Right lobe of liver (tissue), 6 donors: ENCODE measurements around the gene ADAM12. TPM values are rescaled to one million over a fixed set of nuclear protein-coding genes. Genes with fewer than 3 reads are reported as not detected.

ENCODE experiments used
- ATAC-seq, 4 donors: fragments of 200-7000 bp; cut with Tn5 transposase; one replicate each; pipeline ENCODE4 v1.9.1; 2020; ENCODE audit warnings: mild to moderate bottlenecking in 4 of 4, moderate library complexity in 4 of 4
- DNase-seq, 3 donors: peaks; one replicate each; pipeline ENCODE4 v3.0.0-alpha.2; 2020
- H3K27ac ChIP-seq, 3 donors: fragments of 200-600 bp; one replicate each; pipeline ENCODE4 v1.8.0; 2022
- H3K27me3 ChIP-seq, 2 donors: fragments of 200-600 bp; one replicate each; pipeline ENCODE4 v1.8.0; 2022
- H3K36me3 ChIP-seq, 4 donors: fragments of 200-600 bp; sonication (generic) in 1 of 4; one replicate each; pipeline versions ENCODE4 v1.5.1 to v1.8.0; 2017 to 2022; ENCODE audit warnings: control low read depth in 1 of 4
- H3K4me1 ChIP-seq, 4 donors: fragments of 200-600 bp; sonication (generic) in 1 of 4; one replicate each; pipeline versions ENCODE4 v1.5.1 to v1.8.0; 2017 to 2022; ENCODE audit warnings: control low read depth in 1 of 4
- H3K4me3 ChIP-seq, 3 donors: fragments of 200-600 bp; one replicate each; pipeline ENCODE4 v1.8.0; 2022
- H3K9me3 ChIP-seq, 4 donors: fragments of 200-600 bp; sonication (generic) in 1 of 4; one replicate each; pipeline versions ENCODE4 v1.5.1 to v1.8.0; 2017 to 2022; ENCODE audit warnings: control low read depth in 1 of 4
- POLR2A ChIP-seq: fragments of 450-650 bp; IDR thresholded peaks from one replicate; pipeline ENCODE4 v1.6.1; 2017; ENCODE audit warnings: antibody characterized with exemption, mild to moderate bottlenecking
- WGBS: methylation state at CpG from one replicate; pipeline ENCODE4 v1.1.6; 2018; ENCODE audit warnings: low coverage, low lambda C conversion rate; ENCODE audit not compliant: insufficient coverage; ENCODE audit errors: missing lambda C conversion rate; 5-methylcytosine and 5-hydroxymethylcytosine counted together
- intact Hi-C, 2 donors: fragments of 100-400 bp; cut with DNase I; formaldehyde crosslinking; loops; one replicate each; pipeline versions ENCODE4 v1.11.2 to v1.14.1; 2022
- total RNA-seq, 6 experiments: library from RNA; depleted of rRNA in 2 of 6; stranded (reverse); fragments of >200 nt in 2 of 6; fragmentation: NEBNext Ultra II Directional in 3 of 6; extraction: Animal tissue kit (Norgen Biotek cat#: 25700) in 3 of 6; gene quantifications; one replicate each; pipeline versions ENCODE4 v1.1.0 to v1.2.4, GENCODE V29; 2016 to 2023
- TF ChIP-seq, protein P1 (sequence below), 4 donors: fragments of 200-600 bp in 3 of 4; fragments of 450-650 bp in 1 of 4; IDR thresholded peaks; one replicate each; pipeline versions ENCODE4 v1.5.1 to v1.8.0; 2016 to 2022; ENCODE audit warnings: antibody characterized with exemption in 4 of 4, mild to moderate bottlenecking in 2 of 4
- donor health status: DM: no; HTN: yes; CAD: no.
- donor health status: DM: no; HTN: no; CAD: no.
- donor health status: DM: no; HTN: no; CAD: no.
- donor health status: DM: no; HTN: yes; CAD: no.
- donor health status: DM: no; HTN: yes; CAD: no.

Gene ADAM12
- total RNA-seq, 6 experiments from 2014 or later, result 0.06 to 1.3 (median 0.48) TPM; not detected in 2

DNA sequence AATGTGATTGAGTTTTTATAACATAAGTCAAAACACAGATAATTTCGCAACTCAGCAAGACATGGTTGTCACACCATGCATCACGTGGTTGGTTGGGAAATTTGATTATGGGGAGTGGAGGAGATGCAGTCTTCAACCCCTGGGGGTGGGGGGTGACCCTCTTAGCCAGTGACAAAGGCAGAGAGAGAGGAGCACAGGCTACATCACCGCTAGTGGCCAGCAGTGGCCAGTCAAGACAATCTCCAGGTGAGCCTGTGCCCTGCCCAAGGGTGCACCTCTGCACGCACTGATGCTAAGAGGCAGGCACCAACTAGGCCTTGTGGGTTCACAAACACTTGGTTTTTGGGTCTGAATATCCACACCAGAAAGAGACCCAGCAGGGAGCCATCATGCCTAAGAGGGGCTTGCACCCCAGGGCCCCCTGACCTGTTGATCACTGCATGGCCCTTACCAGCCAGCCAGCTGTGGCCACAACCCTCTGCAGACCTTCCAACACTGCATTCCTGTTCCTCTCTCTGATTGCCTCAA is 247.5 kb downstream of the ADAM12 start:
- H3K4me1 ChIP-seq, result no peaks in the 10 kb centered on the region
- 65% methylated on average over 3 of the region's 4 CpGs for WGBS
- no peaks in the 10 kb centered on the region for H3K27me3 ChIP-seq
- no peak for ATAC-seq
- no peak for DNase-seq
- H3K9me3 ChIP-seq, result no peaks in the 10 kb centered on the region
- intact Hi-C loops, result no loop called here
- no peak overlapping the region for H3K27ac ChIP-seq
- TF ChIP-seq, protein P1, sequence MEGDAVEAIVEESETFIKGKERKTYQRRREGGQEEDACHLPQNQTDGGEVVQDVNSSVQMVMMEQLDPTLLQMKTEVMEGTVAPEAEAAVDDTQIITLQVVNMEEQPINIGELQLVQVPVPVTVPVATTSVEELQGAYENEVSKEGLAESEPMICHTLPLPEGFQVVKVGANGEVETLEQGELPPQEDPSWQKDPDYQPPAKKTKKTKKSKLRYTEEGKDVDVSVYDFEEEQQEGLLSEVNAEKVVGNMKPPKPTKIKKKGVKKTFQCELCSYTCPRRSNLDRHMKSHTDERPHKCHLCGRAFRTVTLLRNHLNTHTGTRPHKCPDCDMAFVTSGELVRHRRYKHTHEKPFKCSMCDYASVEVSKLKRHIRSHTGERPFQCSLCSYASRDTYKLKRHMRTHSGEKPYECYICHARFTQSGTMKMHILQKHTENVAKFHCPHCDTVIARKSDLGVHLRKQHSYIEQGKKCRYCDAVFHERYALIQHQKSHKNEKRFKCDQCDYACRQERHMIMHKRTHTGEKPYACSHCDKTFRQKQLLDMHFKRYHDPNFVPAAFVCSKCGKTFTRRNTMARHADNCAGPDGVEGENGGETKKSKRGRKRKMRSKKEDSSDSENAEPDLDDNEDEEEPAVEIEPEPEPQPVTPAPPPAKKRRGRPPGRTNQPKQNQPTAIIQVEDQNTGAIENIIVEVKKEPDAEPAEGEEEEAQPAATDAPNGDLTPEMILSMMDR (IDR thresholded peaks at IDR 0.05), result no peak
- TF ChIP-seq POLR2A, result no peak
- H3K4me3 ChIP-seq, result no peak overlapping the region
- no peaks in the 10 kb centered on the region for H3K36me3 ChIP-seq

DNA sequence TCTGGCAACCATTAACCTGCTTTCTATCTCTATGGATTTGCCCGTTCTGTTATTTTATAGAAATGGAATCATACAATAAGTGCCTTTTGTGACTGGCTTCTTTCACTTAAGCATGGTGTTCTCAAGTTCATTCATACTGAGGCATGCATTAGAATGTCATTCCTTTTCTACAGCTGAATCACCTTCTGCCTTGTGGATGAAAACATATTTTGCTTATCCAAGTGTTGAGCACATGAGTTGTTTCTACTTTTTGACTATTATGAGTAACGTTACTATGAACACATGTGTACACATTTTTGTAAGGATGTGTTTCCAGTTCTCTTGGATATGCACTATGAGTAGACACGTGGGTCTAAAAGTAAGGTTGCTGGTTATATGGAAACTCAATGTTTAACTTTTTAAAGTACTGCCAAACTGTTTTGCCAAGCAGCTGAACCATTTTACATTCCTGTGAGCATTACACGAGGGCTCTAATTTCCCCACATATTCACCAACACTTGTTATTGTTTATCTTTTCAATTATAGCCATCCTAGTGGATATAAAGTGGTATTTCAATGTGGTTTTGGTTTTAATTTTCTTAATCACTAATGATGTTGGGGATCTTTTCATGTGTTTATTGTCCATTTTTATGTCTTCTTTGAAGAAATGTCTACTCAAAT is 250.6 kb downstream of the ADAM12 start:
- DNase-seq, result no peak
- no peaks in the 10 kb centered on the region for H3K36me3 ChIP-seq
- no peak for ATAC-seq
- no peaks in the 10 kb centered on the region for H3K27me3 ChIP-seq
- no peak for TF ChIP-seq POLR2A
- TF ChIP-seq, protein P1 (IDR thresholded peaks at IDR 0.05), result no peak
- no peaks in the 10 kb centered on the region for H3K9me3 ChIP-seq
- intact Hi-C loops, result no loop called here
- no peak overlapping the region for H3K4me3 ChIP-seq
- 42% methylated on average over 4 of the region's 4 CpGs for WGBS
- no peaks in the 10 kb centered on the region for H3K4me1 ChIP-seq
- no peak overlapping the region for H3K27ac ChIP-seq

DNA sequence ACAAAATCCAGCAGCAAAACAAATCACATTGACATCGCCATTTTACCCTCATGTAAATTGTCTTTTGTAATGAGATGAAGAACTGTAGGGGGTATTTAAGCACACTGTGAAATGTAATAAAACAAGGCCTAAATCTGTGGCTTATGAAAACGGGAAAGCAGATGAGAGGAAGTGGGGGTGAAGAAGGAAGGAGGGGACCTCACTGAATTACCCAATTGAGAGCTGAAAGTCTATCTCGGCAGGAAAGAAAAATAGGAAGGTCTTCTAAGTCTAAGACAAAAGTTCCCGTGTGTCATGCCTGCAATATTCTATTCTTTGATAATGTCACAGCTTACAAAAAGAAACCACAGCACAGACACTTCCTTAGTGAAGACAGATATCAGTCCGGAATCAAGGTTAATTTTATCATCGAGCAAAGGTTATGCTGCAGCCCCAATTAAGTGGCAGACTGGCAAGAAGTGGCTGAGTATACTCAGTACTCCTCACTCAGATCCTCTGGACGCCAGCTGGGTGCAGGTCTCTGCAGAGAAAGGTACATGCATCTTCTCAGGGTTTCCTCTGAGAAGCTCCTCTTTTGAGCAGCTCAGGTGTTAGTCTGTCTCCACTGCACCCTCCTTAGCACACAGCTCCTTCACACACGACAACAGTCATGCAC is 252.2 kb downstream of the ADAM12 start:
- Histone ChIP-seq H3K27ac (no peak overlapping the region), H3K4me3 (no peak overlapping the region), H3K9me3 (no peaks in the 10 kb centered on the region), H3K36me3 (no peaks in the 10 kb centered on the region), H3K4me1 (no peaks in the 10 kb centered on the region), H3K27me3 (no peaks in the 10 kb centered on the region)
- ATAC-seq, result peak; percentile 48 to 69 (median 64)
- TF ChIP-seq, protein P1 (IDR thresholded peaks at IDR 0.05), result no peak
- no peak for TF ChIP-seq POLR2A
- WGBS, result 20% methylated on average over 8 of the region's 8 CpGs
- intact Hi-C loops, result no loop called here
- no peak for DNase-seq

DNA sequence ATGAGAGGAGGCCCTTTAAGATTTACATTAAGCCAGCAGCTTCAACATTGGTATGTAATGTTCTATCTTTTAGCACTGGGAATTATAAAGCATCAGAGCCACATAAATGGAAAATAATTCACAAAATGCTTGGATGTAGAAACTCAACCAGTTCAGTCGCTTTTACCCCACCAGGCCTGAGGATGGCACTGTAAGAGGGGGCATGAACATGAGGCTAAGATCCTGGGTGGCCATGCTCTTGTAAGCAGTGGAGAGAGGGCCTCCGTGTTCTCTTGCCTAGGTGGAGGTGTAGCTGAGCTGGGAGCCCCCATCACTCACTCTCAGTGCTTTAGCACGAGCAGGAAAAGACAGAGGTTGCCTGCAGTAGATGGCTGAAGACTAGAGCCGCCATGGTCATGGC is 253.1 kb downstream of the ADAM12 start:
- intact Hi-C loops, result no loop called here
- no peak overlapping the region for H3K4me3 ChIP-seq
- no peaks in the 10 kb centered on the region for H3K36me3 ChIP-seq
- no peak for ATAC-seq
- no peaks in the 10 kb centered on the region for H3K27me3 ChIP-seq
- no peak for DNase-seq
- TF ChIP-seq POLR2A, result no peak
- TF ChIP-seq, protein P1 (IDR thresholded peaks at IDR 0.05), result no peak
- no peak overlapping the region for H3K27ac ChIP-seq
- H3K4me1 ChIP-seq, result no peaks in the 10 kb centered on the region
- H3K9me3 ChIP-seq, result no peaks in the 10 kb centered on the region
- 67% methylated on average over 1 of the region's 4 CpGs for WGBS
